Measurements from ENCODE around the gene SKI. TPM values are rescaled to one million over a fixed set of nuclear protein-coding genes. Genes with fewer than 3 reads are reported as not detected.

The SKI gene
- total RNA-seq, 1 experiment from 2014 or later: 53.7 TPM

DNA sequence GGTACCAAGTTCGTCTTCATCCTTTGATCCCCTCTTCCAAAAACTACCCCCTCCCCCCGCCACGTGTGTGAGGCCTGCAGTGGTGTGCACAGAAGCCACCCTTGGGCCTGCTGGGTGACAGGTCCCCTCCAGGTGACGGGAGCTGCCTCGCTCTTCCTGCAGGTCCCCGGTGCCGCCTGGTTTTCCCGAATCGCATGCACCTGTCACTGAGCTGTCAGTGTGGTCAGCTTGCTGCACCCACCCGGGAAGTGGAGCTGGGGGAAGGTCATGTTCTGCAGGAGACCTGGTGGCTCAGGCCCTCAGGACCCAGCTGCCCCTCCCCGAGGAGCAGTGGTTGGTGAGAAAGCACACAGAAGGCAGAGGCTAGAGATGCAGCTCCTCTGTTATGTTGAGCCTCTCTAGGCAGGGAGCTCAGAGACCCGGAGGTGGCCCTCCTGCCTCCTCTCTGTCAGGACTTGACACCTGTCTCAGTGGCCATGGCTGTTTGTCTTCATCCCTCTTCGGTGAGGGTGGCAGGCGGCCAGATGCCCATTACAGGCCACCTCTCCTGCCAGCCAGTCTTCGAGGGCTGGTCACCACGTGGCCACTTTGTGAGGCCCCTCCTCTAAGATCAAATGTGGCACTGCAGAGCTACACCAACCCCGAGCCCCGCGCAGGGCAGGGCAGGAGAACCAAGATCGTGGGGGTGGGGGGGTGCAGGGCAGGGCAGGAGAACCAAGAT lies 60.9 kb downstream of the SKI start:
- no peak for TF ChIP-seq CTCF (IDR thresholded peaks at IDR 0.05; ENCODE audit: unreplicated experiment)
- Mint-ChIP-seq H3K27me3 (ENCODE audit: insufficient read depth, unreplicated experiment) (no peaks in the 10 kb centered on the region), H3K36me3 (ENCODE audit: insufficient read depth, unreplicated experiment) (peaks cover 24% of the 10 kb centered on the region), H3K4me3 (ENCODE audit: unreplicated experiment) (no peak overlapping the region), H3K4me1 (ENCODE audit: insufficient read depth, unreplicated experiment) (peaks cover 26% of the 10 kb centered on the region), H3K27ac (ENCODE audit: low read depth, unreplicated experiment) (no peak overlapping the region), H3K9me3 (ENCODE audit: unreplicated experiment) (no peaks in the 10 kb centered on the region)
- BruUV-seq (replicated peaks): no TSS peak
- ChIA-PET POLR2A (no interaction called here), CTCF (interaction anchor here (0.9 kb wide), 1 partner anchor 94 kb away, joined by 6 read pairs; the partner anchor contains the start of gene FAAP20)
- DNase-seq (ENCODE audit: unreplicated experiment): no peak
- intact Hi-C loops (cut with micrococcal nuclease): no loop called here

DNA sequence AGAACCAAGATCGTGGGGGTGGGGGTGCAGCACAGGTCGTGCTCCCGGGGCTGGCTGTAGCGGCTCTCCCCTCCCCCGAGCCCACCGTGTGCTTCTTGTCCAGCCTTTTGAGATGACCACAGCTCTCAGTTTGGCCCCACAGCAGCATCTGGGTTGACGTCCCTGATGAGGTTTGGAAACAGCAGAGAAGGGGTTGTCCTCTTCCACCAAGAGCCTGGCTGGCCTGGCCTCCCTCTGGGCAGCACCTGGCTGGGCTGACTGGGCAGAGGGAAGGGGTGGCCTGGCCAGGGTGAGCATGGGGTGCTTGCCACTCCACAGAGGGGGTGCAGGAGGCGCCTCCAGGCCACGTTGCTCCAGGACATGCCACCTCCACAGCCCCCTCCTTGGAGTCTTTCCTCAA lies 61.5 kb downstream of the SKI start:
- H3K4me1 Mint-ChIP-seq (ENCODE audit: insufficient read depth, unreplicated experiment): peaks cover 26% of the 10 kb centered on the region
- H3K9me3 Mint-ChIP-seq (ENCODE audit: unreplicated experiment): no peaks in the 10 kb centered on the region
- no TSS peak for BruUV-seq (replicated peaks)
- TF ChIP-seq CTCF (IDR thresholded peaks at IDR 0.05; ENCODE audit: unreplicated experiment): no peak
- CTCF ChIA-PET: interaction anchor here (0.9 kb wide), 1 partner anchor 95 kb away, joined by 6 read pairs; the partner anchor contains the start of gene FAAP20
- peaks cover 18% of the 10 kb centered on the region for H3K36me3 Mint-ChIP-seq (ENCODE audit: insufficient read depth, unreplicated experiment)
- peak; percentile 14 for DNase-seq (ENCODE audit: unreplicated experiment)
- intact Hi-C loops (cut with micrococcal nuclease): loop anchor here (5.0 to 10.0 kb wide), 2 partner anchors 57 to 95 kb away; partner anchors contain the start of gene FAAP20
- H3K4me3 Mint-ChIP-seq (ENCODE audit: unreplicated experiment): peak overlapping the region; percentile 69
- POLR2A ChIA-PET: no interaction called here
- H3K27me3 Mint-ChIP-seq (ENCODE audit: insufficient read depth, unreplicated experiment): no peaks in the 10 kb centered on the region
- H3K27ac Mint-ChIP-seq (ENCODE audit: low read depth, unreplicated experiment): peak overlapping the region; percentile 81

GRCh38 chr1:2290171-2290578 lies 62.1 kb downstream of the SKI start:
- no TSS peak for BruUV-seq (replicated peaks)
- CTCF ChIA-PET: interaction anchor here (1.5 to 1.6 kb wide), 2 partner anchors 92 to 95 kb away, joined by 5 to 6 read pairs; no protein-coding TSS in a partner anchor
- H3K4me3 Mint-ChIP-seq (ENCODE audit: unreplicated experiment): peak overlapping the region; percentile 69

More at GRCh38 chr1:2290171-2290578, 62.1 kb downstream of the SKI start:
- intact Hi-C loops (cut with micrococcal nuclease): loop anchor here (5.0 to 10.0 kb wide), 2 partner anchors 58 to 95 kb away; partner anchors contain the start of gene FAAP20
- no peak for TF ChIP-seq CTCF (IDR thresholded peaks at IDR 0.05; ENCODE audit: unreplicated experiment)
- POLR2A ChIA-PET: interaction anchor here (0.6 kb wide), 1 partner anchor 57 kb away, joined by 4 read pairs; no protein-coding TSS in a partner anchor
- H3K9me3 Mint-ChIP-seq (ENCODE audit: unreplicated experiment): no peaks in the 10 kb centered on the region
- no peaks in the 10 kb centered on the region for H3K27me3 Mint-ChIP-seq (ENCODE audit: insufficient read depth, unreplicated experiment)
- no peak for DNase-seq (ENCODE audit: unreplicated experiment)
- H3K4me1 Mint-ChIP-seq (ENCODE audit: insufficient read depth, unreplicated experiment): peaks cover 26% of the 10 kb centered on the region
- H3K27ac Mint-ChIP-seq (ENCODE audit: low read depth, unreplicated experiment): peak overlapping the region; percentile 81
- peaks cover 13% of the 10 kb centered on the region for H3K36me3 Mint-ChIP-seq (ENCODE audit: insufficient read depth, unreplicated experiment)

Data from MCF 10A (cell line).